Muscle layer of colon (tissue), 2 donors: ENCODE measurements around the gene GAS2.
A peak's percentile ranks its signal among the peaks of the same experiment; 100 is the strongest.
"Not testable (repeated sequence)": the region's sequence is repeated elsewhere in the genome, so short reads cannot be mapped to it uniquely, and the experiment has no call there.

Experiments used
- H3K27ac ChIP-seq: one replicate; pipeline ENCODE4 v1.7.0; 2013; ENCODE audit warnings: low read depth, mild to moderate bottlenecking, low read length, moderate library complexity
- H3K27me3 ChIP-seq, 2 donors: one replicate each; pipeline ENCODE4 v1.7.0; 2013; ENCODE audit warnings: low read length in 2 of 2, mild to moderate bottlenecking in 2 of 2; ENCODE audit not compliant: insufficient read depth in 2 of 2, control insufficient read depth in 1 of 2
- H3K36me3 ChIP-seq: one replicate; pipeline ENCODE4 v1.7.0; 2013; ENCODE audit warnings: mild to moderate bottlenecking, low read length; ENCODE audit not compliant: insufficient read depth
- H3K4me1 ChIP-seq: one replicate; pipeline ENCODE4 v1.7.0; 2013; ENCODE audit warnings: mild to moderate bottlenecking, low read length; ENCODE audit not compliant: insufficient read depth
- H3K4me3 ChIP-seq, 2 donors: one replicate each; pipeline ENCODE4 v1.7.0; 2013; ENCODE audit warnings: low read length in 2 of 2, low read depth in 1 of 2, mild to moderate bottlenecking in 1 of 2, moderate library complexity in 1 of 2
- H3K9ac ChIP-seq: one replicate; pipeline ENCODE4 v1.7.0; 2013; ENCODE audit warnings: low read length
- H3K9me3 ChIP-seq: one replicate; pipeline ENCODE4 v1.7.0; 2013; ENCODE audit warnings: mild to moderate bottlenecking, low read length
- donor health status: abdominal sarcoma.
- donor health status: Adenocarcinoma of cecum.

Gene GAS2

DNA sequence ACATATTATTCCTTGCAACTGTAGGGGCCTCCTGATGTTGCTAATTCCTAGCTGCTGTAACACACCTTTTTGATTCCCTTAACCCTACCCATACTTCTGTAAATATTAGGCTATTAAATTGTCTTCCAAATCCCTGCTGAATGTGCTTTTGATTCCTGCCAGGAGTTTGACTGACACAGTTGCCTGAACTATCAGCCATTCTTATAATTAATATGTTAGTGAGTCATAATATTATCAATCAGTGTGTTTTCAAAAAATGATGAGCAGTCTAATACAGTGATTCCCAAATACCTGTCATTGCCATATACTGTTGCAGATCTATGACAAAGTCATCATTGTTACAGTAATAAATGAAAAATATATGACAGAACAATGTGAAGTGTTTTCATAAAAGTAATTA is 24.9 kb upstream of the GAS2 start:
- no peaks in the 10 kb centered on the region for H3K4me1 ChIP-seq
- no peak overlapping the region for H3K9ac ChIP-seq
- H3K4me3 ChIP-seq, result no peak overlapping the region
- H3K27ac ChIP-seq, result no peak overlapping the region
- H3K36me3 ChIP-seq, result no peaks in the 10 kb centered on the region
- H3K27me3 ChIP-seq, result no peaks in the 10 kb centered on the region
- no peaks in the 10 kb centered on the region for H3K9me3 ChIP-seq

DNA sequence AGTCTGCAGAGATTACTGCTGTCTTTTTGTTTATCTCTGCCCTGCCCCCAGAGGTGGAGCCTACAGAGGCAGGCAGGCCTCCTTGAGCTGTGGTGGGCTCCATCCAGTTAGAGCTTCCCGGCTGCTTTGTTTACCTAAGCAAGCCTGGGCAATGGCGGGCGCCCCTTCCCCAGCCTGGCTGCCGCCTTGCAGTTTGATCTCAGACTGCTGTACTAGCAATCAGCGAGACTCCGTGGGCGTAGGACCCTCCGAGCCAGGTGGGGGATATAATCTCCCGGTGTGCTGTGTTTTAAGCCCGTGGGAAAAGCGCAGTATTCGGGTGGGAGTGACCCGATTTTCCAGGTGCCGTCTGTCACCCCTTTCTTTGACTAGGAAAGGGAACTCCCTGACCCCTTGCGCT is 14.1 kb upstream of the GAS2 start:
- not testable (repeated sequence) for H3K36me3 ChIP-seq, H3K9ac ChIP-seq, H3K4me1 ChIP-seq, H3K27me3 ChIP-seq, H3K9me3 ChIP-seq, H3K4me3 ChIP-seq, H3K27ac ChIP-seq

DNA sequence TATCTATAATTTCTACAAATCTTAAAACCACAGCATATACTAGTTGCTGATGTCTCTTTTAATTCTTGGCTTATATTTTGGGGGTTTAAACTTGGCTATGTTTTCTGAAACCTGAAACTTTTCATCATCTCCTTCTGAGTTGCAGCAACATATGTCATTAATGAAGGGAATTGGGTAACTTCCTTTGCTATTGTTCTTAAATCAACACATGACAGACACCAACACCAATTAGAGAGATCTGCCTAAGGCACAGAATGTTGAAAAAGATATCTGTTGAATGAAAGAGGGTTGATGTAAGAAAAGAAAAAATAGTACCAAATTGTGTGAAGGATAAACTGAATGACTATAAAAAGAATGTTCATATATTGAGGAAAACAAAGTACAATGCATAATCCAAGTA is 10.3 kb upstream of the GAS2 start:
- no peak overlapping the region for H3K27ac ChIP-seq
- H3K27me3 ChIP-seq, result no peaks in the 10 kb centered on the region
- no peaks in the 10 kb centered on the region for H3K36me3 ChIP-seq
- H3K9me3 ChIP-seq, result no peaks in the 10 kb centered on the region
- no peak overlapping the region for H3K4me3 ChIP-seq
- H3K9ac ChIP-seq, result no peak overlapping the region
- H3K4me1 ChIP-seq, result no peaks in the 10 kb centered on the region

DNA sequence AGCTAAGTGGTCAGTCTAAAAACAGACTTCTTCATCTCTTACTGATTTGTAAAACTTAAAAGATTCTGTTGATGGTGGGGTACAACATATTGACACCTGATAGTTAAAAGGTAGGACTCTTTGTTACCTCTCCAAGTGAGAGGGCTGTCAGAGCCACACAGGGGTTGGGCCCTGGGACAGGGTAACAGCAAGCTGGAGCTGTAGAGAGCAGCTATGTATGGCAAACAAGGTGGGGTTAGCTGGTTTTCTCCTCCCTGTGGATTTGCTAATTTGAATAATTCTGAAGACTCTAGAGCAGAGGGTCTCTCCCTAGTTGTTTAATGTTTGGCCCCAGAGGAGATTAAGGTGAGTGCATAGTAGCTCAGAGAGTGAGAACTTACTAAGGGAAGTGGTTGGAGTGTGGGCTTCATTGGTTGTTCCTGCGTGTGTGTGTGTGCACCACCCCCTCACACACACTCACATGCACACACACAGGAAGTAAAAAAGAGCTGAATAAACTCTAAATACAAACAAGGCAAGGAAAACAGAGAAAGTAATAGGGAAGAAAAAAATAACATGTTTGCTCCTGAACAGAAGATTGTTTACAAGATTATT is 9.2 kb upstream of the GAS2 start:
- H3K4me3 ChIP-seq, result no peak overlapping the region
- H3K4me1 ChIP-seq, result no peaks in the 10 kb centered on the region

DNA sequence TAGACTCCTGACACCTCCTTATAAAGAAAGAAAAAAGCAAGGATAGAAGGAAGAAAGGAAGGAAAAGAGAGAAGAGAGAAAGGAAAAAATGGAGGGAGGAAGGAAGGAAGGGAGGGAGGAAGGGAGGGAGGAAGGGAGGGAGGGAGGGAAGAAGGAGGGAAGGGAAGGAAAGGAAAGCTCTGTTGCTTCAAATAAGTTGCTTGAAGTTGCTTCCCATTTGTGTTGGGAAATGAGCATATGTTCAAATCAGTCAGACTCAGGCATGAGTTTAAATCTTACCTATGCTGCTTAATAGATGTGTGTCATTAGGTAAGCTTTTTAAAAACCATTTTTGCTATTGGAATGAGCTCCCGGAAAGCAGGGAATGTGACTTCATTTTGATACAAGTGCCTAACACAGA is 6.6 kb upstream of the GAS2 start:
- H3K27me3 ChIP-seq, result no peaks in the 10 kb centered on the region

More for the DNA sequence above, 9.2 kb upstream of the GAS2 start:
- H3K9ac ChIP-seq, result no peak overlapping the region
- H3K36me3 ChIP-seq, result no peaks in the 10 kb centered on the region
- no peaks in the 10 kb centered on the region for H3K27me3 ChIP-seq
- no peaks in the 10 kb centered on the region for H3K9me3 ChIP-seq
- H3K27ac ChIP-seq, result no peak overlapping the region

DNA sequence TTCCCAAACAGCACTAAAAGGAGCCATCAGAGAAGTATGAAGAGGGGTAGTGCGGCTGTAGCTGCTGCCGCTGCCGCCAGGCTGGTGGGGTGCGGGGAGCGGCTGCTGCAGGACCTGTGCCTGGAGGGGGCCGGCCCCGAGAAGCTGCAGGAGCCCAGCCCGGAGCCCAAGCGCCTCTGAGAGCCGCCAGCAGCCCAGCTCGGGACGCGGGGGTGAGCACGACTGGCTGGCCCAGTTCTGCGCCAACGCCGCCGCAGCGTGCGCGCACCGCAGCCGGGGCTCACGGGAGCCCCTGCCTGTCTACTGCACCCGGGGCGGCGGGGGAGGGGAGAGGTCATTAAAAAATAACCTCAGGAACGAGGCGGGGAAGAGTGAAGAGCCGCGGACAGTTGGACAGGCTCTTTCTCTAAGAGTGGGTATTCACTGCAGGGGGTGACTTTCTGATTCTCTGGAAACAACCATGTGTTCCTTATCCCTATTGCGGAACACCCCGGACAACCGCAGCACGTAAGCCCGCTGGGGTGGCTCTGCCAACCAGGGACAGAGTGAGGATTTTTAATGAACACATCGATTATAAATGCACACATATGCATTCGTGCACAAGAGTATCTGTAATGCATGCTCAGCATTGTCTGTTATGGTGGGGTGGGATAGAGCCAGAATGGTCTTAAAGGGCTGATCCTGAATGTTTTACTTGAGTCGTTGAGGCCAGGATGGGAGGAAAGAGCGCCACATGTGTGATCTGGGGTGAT is 453 bp downstream of the GAS2 start:
- no peaks in the 10 kb centered on the region for H3K9me3 ChIP-seq
- H3K27ac ChIP-seq, result no peak overlapping the region
- no peak overlapping the region for H3K9ac ChIP-seq
- no peaks in the 10 kb centered on the region for H3K36me3 ChIP-seq
- no peaks in the 10 kb centered on the region for H3K4me1 ChIP-seq
- H3K27me3 ChIP-seq, result peaks cover 0 to 13% of the 10 kb centered on the region in 2 donors
- H3K4me3 ChIP-seq, result peak overlapping the region; percentile 33 to 47

More for the DNA sequence above, 6.6 kb upstream of the GAS2 start:
- Histone ChIP-seq H3K9me3 (no peaks in the 10 kb centered on the region), H3K9ac (no peak overlapping the region), H3K4me3 (no peak overlapping the region), H3K27ac (no peak overlapping the region), H3K4me1 (no peaks in the 10 kb centered on the region), H3K36me3 (no peaks in the 10 kb centered on the region)

DNA sequence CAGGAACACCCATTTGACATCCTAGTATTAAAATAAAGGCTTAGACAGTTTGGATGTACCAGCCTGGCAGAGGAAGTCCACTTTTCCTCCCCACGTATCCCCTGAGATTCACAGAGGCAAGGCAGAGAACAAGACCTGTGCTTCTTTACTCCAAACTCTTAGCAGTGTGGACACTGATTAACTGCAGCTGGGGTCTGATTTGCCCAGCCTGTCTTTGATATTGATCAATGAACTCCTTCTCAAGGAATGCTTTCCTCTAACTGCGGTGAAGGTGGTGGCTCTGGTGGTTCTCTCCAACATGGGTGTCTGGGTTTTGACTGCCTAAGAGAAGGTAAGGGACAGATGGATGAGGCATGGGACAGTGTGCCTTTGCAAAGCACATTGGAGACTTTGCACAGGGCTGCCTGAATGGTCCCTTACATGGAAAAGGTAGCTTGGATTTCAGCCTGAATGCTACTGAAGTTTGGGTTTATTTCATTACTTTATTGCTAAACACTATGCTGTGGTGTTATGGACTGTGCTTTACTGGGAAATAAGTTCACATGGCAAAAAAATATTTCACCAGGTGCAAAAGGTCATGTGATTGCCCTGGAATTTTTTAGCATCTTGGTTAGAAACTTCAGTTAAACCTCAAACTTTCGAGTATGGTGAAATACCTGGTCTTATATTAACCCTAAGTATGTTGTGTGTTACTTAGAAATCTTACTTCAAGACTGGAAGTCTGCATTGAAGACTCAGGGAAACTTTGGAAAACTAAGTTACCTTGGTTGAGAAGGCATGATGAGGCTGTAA is 1.8 kb downstream of the GAS2 start:
- no peaks in the 10 kb centered on the region for H3K4me1 ChIP-seq
- H3K27me3 ChIP-seq, result peaks cover 0 to 13% of the 10 kb centered on the region in 2 donors
- H3K4me3 ChIP-seq, result no peak overlapping the region
- no peaks in the 10 kb centered on the region for H3K36me3 ChIP-seq
- no peaks in the 10 kb centered on the region for H3K9me3 ChIP-seq
- no peak overlapping the region for H3K9ac ChIP-seq
- H3K27ac ChIP-seq, result no peak overlapping the region

DNA sequence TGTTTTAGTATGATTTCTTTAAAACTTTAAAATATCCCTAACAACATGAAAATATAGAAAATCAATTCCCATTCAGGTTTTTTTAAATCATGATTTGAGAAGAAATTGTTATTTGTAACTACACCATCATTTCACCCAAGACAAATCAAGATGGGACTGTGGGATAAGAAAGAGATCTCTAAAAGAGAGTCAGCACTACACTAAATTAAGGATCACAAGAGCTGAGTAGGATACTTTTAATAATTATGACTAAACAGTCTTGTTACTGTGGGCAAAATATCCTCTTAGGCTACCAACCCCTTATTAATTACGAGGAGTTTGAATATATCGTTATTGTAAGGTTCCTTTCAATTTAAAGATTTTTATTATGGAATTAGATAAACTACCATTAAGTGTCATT is 3.0 kb downstream of the GAS2 start:
- Histone ChIP-seq H3K4me1 (no peaks in the 10 kb centered on the region), H3K27me3 (peaks cover 0 to 13% of the 10 kb centered on the region in 2 donors), H3K4me3 (no peak overlapping the region), H3K9ac (no peak overlapping the region), H3K9me3 (no peaks in the 10 kb centered on the region), H3K27ac (no peak overlapping the region), H3K36me3 (no peaks in the 10 kb centered on the region)

DNA sequence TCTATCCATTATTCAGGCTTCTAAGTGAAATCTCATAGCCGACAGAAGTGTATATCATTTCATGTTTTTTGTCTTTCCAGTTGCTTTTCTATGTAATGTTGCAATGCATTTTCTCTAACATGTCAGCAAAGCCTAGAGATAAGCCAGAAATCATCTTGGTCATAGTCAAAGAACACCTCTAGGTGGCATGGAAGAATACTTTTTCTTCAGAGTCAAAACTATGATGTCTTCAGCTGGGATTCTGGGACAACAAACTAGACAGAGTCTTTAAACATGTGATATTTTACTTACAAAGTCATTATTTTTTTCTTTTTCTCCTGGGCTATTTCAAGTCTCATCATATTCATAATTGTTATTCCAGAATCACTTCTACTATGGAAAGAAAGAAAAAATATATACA is 4.4 kb downstream of the GAS2 start:
- Histone ChIP-seq H3K27me3 (peaks cover 0 to 13% of the 10 kb centered on the region in 2 donors), H3K9me3 (no peaks in the 10 kb centered on the region), H3K36me3 (no peaks in the 10 kb centered on the region), H3K27ac (no peak overlapping the region), H3K4me3 (no peak overlapping the region), H3K4me1 (no peaks in the 10 kb centered on the region), H3K9ac (no peak overlapping the region)

DNA sequence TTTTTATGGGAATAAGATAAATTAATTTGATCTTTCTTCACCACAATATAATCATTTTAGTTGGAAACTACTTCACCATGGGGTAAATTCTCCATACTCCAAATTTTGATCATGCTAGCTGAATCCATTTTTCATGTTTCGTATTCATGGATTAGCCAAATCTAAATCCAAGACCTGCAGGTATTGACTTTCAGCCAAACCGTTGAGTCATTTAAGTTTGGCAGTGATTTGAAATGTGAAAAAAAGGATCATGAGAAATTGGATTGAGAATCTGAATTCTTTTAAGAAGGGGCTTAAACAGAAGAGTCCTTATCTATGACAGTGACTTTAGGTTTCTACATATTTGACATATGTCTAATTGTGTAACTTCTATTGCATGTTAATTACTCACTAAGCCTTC is 5.3 kb downstream of the GAS2 start:
- no peak overlapping the region for H3K4me3 ChIP-seq
- no peak overlapping the region for H3K27ac ChIP-seq
- no peaks in the 10 kb centered on the region for H3K4me1 ChIP-seq

DNA sequence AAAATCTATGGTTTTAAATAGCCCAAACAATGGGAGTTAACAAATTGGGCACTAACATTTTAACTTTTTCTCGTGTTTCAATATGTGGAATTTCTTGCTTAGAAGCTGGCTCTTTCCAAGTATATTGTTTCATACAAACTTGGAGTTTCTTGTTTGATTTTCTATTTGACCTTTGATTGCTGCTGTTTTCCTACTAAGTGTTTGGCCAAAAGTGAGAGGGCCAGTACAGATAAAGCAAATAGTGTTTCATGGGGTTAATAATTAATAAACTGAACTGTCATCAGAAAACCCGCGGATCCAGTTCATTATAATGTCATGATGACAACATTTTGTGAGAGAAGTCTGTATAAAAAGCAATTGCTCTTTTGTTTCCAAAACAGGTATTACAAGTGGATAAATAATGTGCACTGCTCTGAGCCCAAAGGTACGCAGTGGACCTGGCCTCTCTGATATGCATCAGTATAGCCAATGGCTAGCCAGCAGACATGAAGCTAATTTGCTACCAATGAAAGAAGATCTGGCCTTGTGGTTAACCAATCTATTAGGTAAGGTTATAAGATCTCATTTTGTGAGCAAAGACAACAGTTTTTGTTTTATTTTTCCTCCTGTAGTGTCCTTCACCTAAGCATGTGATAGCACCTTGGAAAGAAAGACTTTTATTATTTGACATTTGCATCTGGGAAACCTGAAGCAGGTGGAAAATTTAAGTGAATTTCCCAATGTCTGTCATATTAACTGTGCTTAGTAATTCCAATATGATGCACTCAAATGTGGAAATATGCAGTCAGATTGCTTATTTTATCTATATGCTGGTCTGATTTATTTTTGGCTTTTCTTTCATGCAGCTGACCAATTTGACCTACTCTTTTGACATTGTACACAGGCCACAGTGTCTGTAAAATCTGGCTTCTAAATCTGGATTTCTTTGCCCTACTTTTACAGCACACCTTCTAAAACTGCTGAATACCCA is 8.3 kb downstream of the GAS2 start:
- H3K4me3 ChIP-seq, result no peak overlapping the region
- H3K4me1 ChIP-seq, result no peaks in the 10 kb centered on the region
- no peaks in the 10 kb centered on the region for H3K9me3 ChIP-seq
- no peak overlapping the region for H3K9ac ChIP-seq
- no peaks in the 10 kb centered on the region for H3K36me3 ChIP-seq
- H3K27ac ChIP-seq, result no peak overlapping the region
- no peaks in the 10 kb centered on the region for H3K27me3 ChIP-seq

More for the DNA sequence above, 5.3 kb downstream of the GAS2 start:
- H3K9ac ChIP-seq, result no peak overlapping the region
- H3K9me3 ChIP-seq, result no peaks in the 10 kb centered on the region
- H3K27me3 ChIP-seq, result peaks cover 0 to 7% of the 10 kb centered on the region in 2 donors
- H3K36me3 ChIP-seq, result no peaks in the 10 kb centered on the region
